ENCODE measurements around the gene UQCRC2. TPM values are rescaled to one million over a fixed set of nuclear protein-coding genes. Genes with fewer than 3 reads are reported as not detected.
"Not testable (repeated sequence)": the region's sequence is repeated elsewhere in the genome, so short reads cannot be mapped to it uniquely, and the experiment has no call there.

UQCRC2 gene
- total RNA-seq, 2 donors from 2014 or later = 79.5 to 122 TPM

DNA sequence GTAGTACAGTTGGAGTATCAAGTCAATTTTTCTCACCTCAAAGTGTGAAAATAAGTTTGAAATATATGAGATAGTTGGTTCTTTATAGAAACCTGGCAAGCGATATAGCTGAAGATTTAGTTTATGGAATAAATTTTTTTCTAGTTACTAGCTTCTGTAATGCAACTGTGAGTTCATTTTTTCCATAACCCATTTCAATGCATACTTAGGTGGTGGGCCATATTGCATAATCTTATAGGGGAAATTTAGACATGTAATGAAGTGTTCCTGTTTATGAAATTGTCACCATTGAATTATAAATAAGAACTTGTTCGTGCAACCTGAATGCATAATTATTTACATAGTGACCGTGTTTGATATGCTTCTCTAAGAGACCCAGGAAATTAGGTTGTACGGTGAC lies 63.8 kb downstream of the UQCRC2 start:
- no peaks in the 10 kb centered on the region for H3K9me3 ChIP-seq
- ATAC-seq (ENCODE audit: insufficient number of reproducible peaks, low FRiP score, low read depth) = no peak
- no peaks in the 10 kb centered on the region for H3K27me3 ChIP-seq (replicated peaks; ENCODE audit: insufficient read depth)

DNA sequence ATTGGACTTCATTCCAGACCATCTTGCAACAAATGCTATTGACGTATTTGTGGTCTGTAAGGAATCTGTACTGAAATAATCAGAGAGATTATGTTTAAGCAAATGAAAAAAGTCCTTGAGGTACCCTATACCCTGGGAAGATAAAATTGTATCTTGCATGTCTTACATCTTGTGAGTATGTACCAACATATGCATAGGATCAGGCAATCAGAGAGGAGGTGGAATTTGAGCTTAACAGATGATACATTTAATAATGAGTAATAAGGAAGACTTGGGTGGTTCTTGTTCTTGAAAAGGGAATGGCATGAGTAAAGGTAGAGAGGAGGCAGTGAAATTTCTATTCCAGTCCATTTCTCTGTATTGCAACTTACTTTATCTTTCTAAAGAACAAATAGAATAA lies 65.4 kb downstream of the UQCRC2 start:
- Histone ChIP-seq H3K27me3 (replicated peaks; ENCODE audit: insufficient read depth) (no peaks in the 10 kb centered on the region), H3K4me1 (ENCODE audit: control insufficient read depth in 1 of 2, low read depth in 2 of 2) (no peaks in the 10 kb centered on the region), H3K4me3 (no peak overlapping the region), H3K27ac (no peak overlapping the region), H3K9me3 (no peaks in the 10 kb centered on the region), H3K36me3 (no peaks in the 10 kb centered on the region)
- no peak for DNase-seq (ENCODE audit: low spot score)
- TF ChIP-seq, protein P1, sequence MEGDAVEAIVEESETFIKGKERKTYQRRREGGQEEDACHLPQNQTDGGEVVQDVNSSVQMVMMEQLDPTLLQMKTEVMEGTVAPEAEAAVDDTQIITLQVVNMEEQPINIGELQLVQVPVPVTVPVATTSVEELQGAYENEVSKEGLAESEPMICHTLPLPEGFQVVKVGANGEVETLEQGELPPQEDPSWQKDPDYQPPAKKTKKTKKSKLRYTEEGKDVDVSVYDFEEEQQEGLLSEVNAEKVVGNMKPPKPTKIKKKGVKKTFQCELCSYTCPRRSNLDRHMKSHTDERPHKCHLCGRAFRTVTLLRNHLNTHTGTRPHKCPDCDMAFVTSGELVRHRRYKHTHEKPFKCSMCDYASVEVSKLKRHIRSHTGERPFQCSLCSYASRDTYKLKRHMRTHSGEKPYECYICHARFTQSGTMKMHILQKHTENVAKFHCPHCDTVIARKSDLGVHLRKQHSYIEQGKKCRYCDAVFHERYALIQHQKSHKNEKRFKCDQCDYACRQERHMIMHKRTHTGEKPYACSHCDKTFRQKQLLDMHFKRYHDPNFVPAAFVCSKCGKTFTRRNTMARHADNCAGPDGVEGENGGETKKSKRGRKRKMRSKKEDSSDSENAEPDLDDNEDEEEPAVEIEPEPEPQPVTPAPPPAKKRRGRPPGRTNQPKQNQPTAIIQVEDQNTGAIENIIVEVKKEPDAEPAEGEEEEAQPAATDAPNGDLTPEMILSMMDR (IDR thresholded peaks at IDR 0.05) = no peak
- no peak for ATAC-seq (ENCODE audit: insufficient number of reproducible peaks, low FRiP score, low read depth)

More for the DNA sequence above, 63.8 kb downstream of the UQCRC2 start:
- DNase-seq (ENCODE audit: low spot score) = no peak
- no peak overlapping the region for H3K4me3 ChIP-seq
- no peaks in the 10 kb centered on the region for H3K36me3 ChIP-seq
- H3K4me1 ChIP-seq (ENCODE audit: control insufficient read depth in 1 of 2, low read depth in 2 of 2) = no peaks in the 10 kb centered on the region
- TF ChIP-seq, protein P1 (IDR thresholded peaks at IDR 0.05) = no peak
- no peak overlapping the region for H3K27ac ChIP-seq

DNA sequence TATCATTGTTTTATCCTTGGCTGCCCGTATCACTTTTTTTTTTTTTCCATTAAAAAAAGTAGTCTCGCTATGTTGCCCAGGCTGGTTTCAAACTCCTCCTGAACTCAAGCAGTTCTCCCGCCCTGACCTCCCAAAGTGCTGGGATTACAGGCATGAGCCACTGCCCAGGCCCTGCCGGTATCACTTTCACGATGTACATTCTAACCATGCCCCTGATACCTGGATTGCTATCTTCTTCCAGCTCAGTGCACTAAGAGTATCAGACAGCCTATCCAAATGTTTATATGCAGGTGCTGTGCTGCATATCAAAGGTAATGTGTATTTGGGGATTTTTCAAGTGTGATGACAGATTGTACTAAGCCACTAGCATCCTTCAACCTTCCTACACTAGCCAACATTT lies 69.0 kb downstream of the UQCRC2 start:
- Histone ChIP-seq H3K9me3 (no peaks in the 10 kb centered on the region), H3K36me3 (no peaks in the 10 kb centered on the region), H3K27ac (no peak overlapping the region), H3K27me3 (replicated peaks; ENCODE audit: insufficient read depth) (no peaks in the 10 kb centered on the region), H3K4me1 (ENCODE audit: control insufficient read depth in 1 of 2, low read depth in 2 of 2) (peaks cover 3 to 7% of the 10 kb centered on the region in 2 donors), H3K4me3 (no peak overlapping the region)
- ATAC-seq (ENCODE audit: insufficient number of reproducible peaks, low FRiP score, low read depth) = no peak
- TF ChIP-seq, protein P1 (IDR thresholded peaks at IDR 0.05) = no peak
- DNase-seq (ENCODE audit: low spot score) = no peak

DNA sequence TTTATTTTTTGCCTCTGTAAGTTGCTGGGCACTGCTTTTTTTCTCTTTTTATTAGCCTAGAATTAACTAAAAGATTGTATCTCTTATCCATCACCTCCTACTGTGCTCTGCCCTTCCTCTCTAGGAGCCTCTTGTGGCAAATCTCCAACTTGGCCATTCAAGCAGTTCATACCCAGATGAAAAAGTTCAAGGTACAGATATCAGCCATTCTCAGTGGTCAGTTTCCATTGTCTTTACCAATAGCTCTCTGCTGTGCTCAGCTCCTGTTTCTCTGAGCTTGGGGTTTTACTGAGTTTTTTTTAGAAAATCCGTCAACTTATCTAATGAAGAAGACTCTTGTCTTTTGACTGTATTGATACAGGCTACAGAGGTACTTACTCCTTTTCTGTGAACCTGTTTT lies 70.3 kb downstream of the UQCRC2 start:
- no peak for ATAC-seq (ENCODE audit: insufficient number of reproducible peaks, low FRiP score, low read depth)
- H3K36me3 ChIP-seq = no peaks in the 10 kb centered on the region

DNA sequence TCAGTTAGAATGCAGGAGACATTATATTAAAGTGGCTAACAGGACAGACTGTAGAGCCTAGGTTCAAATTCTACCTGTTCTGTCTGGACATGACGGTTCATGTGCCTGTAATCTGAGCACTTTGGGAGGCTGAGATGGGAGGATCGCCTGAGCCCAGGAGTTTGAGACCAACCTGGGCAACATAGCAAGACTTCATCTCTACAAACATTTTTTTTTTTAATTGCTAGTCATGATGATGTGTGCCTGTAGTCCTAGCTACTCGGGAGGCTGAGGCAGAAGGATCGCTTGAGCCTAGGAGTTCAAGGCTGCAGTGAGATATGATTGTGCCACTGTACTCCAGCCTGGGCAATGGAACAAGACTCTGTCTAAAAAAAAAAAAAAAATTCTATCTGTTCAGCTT lies 71.6 kb downstream of the UQCRC2 start:
- not testable (repeated sequence) for H3K4me3 ChIP-seq; ATAC-seq (ENCODE audit: insufficient number of reproducible peaks, low FRiP score, low read depth); DNase-seq (ENCODE audit: low spot score); H3K36me3 ChIP-seq; H3K9me3 ChIP-seq; H3K27ac ChIP-seq; H3K4me1 ChIP-seq (ENCODE audit: control insufficient read depth in 1 of 2, low read depth in 2 of 2); H3K27me3 ChIP-seq (replicated peaks; ENCODE audit: insufficient read depth)

More for the DNA sequence above, 70.3 kb downstream of the UQCRC2 start:
- Histone ChIP-seq H3K9me3 (no peaks in the 10 kb centered on the region), H3K4me3 (no peak overlapping the region), H3K27ac (no peak overlapping the region), H3K4me1 (ENCODE audit: control insufficient read depth in 1 of 2, low read depth in 2 of 2) (peaks cover 3 to 8% of the 10 kb centered on the region in 2 donors), H3K27me3 (replicated peaks; ENCODE audit: insufficient read depth) (no peaks in the 10 kb centered on the region)
- DNase-seq (ENCODE audit: low spot score) = no peak
- TF ChIP-seq, protein P1 (IDR thresholded peaks at IDR 0.05) = no peak

- DNase-seq (ENCODE audit: low spot score) = no peak
- Histone ChIP-seq H3K9me3 (no peaks in the 10 kb centered on the region), H3K27me3 (replicated peaks; ENCODE audit: insufficient read depth) (no peaks in the 10 kb centered on the region), H3K4me1 (ENCODE audit: control insufficient read depth in 1 of 2, low read depth in 2 of 2) (peaks cover 3 to 8% of the 10 kb centered on the region in 2 donors), H3K4me3 (no peak overlapping the region), H3K27ac (no peak overlapping the region), H3K36me3 (no peaks in the 10 kb centered on the region)
- no peak for ATAC-seq (ENCODE audit: insufficient number of reproducible peaks, low FRiP score, low read depth)
- TF ChIP-seq, protein P1 (IDR thresholded peaks at IDR 0.05) = no peak
Observed at GRCh38 chr16:22027633-22028032, 74.5 kb downstream of the UQCRC2 start.
